Astrocyte of the cerebellum (primary cell): ENCODE data around the gene FAM117A.

Experiments
- DNase-seq: peaks from one replicate; pipeline ENCODE4 v3.0.0-alpha.2; 2011; ENCODE audit warnings: low read depth
- H3K4me3 ChIP-seq: 2 replicates; pipeline ENCODE4 v1.5.1; 2011; ENCODE audit warnings: mild to moderate bottlenecking, low read depth, low read length, moderate library complexity
- CTCF ChIP-seq: IDR thresholded peaks from 2 replicates; pipeline ENCODE4 v1.5.1; 2012; ENCODE audit warnings: low read length, low read depth, moderate library complexity, mild to moderate bottlenecking; ENCODE audit errors: missing control alignments
- in situ Hi-C: cut with HindIII; loops from 2 replicates; pipeline ENCODE4 v1.10.0; 2017; ENCODE audit warnings: low sequenced_read_pairs

Gene FAM117A

DNA sequence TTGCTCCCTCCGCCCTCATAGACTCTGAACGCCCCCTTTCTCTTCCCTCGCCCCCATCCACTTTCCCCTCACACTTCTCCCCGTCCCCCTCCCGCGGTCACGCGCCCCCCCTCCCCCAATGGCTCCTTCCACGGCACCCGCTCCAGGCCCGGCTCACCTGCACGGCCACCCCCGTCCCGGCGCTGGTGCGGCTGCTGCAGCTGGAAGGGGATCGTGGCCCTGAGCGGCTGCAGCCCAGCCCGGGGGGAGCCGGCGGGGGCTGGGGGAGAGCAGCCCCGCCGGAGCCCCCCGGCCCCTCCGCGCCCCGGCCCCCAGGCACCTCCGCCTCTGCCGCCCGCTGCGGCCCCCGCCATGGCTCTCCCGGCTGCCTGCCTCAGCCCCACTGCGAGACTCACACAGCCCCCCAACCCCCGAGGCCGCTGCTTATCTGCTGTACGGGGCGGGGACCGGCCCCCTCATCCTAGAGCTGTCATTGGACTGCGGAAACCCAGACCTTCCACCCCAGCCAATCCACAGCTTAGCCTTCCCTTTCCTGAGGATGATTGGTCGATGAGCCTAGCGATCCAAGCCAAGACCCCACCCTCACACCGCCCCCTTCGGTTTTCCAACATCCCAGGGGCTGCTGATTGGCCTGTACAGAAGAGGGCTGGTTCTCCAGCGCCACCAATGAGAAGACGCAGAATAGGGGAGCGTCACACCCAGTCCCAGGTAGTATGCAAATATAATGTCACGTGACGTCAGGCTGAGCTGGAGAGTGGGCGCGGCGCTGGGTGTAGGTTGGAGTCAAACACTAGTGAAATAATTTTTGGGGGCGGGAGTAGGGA is at the start of gene FAM117A:
FAM117A (minus strand) TSS at position 397 of the 824 bp plus-strand sequence; CDS start at position 353, 44 bp downstream.
- DNase-seq: peak; percentile 96
- H3K4me3 ChIP-seq: peak within 1 kb of the TSS; percentile 63
- in situ Hi-C loops: no loop called here
- TF ChIP-seq CTCF: no peak

- H3K4me3 ChIP-seq: no peak overlapping the region
- no peak for TF ChIP-seq CTCF
- DNase-seq: no peak
- in situ Hi-C loops: no loop called here
Observed at GRCh38 chr17:49809056-49809455, 45.1 kb upstream of the FAM117A start.

- TF ChIP-seq CTCF: no peak
- DNase-seq: no peak
- in situ Hi-C loops: no loop called here
- no peak overlapping the region for H3K4me3 ChIP-seq
Observed at GRCh38 chr17:49798738-49799137, 34.8 kb upstream of the FAM117A start.

DNA sequence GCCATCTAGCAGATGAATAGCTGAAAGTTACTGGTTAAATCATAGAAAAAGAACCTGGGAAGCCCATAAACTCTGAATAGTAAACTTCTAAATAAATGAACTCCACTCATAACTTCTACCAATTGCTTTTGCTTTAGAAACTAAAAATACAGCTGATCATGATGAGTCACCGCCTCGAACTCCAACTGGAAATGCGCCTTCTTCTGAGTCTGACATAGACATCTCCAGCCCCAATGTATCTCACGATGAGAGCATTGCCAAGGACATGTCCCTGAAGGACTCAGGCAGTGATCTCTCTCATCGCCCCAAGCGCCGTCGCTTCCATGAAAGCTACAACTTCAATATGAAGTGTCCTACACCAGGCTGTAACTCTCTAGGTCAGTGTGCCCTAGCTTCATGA is 34.3 kb upstream of the FAM117A start:
- in situ Hi-C loops: no loop called here
- no peak for TF ChIP-seq CTCF
- no peak overlapping the region for H3K4me3 ChIP-seq
- DNase-seq: no peak

DNA sequence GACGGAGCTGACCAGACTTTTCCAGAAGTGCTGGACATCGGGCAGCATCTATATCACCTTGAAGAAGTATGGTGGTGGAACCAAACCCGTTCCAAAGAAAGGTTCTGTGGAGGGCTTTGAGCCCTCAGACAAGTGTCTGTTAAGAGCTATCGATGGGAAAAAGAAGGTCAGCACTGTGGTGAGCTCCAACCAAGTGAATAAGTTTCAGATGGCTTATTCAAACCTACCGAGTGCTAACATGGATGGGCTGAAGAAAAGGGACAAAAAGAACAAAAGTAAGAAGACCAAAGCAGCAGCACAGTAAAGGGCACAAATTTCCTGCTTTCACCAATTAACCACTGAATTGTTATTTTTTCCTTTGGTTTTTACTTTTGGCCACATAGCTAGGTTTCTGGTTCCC is 31.4 kb upstream of the FAM117A start:
- TF ChIP-seq CTCF: no peak
- in situ Hi-C loops: no loop called here
- no peak for DNase-seq
- no peak overlapping the region for H3K4me3 ChIP-seq

DNA sequence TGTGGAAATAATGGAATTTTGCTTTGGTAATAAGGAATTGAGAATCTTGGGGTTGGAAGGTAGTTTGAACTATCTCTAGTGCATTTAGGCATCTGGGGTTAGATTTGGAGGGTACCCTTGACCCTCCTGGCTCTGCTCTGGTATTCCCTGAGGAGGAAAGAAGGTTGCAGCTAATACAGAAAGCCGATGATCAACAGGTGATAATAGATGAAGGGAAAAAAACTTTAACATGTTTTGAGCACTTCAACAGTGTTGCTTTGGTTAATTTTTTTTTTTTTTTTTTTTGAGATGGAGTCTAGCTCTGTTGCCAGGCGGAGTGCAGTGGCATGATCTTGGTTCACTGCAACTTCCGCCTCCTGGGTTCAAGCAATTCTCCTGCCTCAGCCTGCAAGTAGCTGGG is 29.4 kb upstream of the FAM117A start:
- TF ChIP-seq CTCF: no peak
- in situ Hi-C loops: no loop called here
- DNase-seq: no peak
- no peak overlapping the region for H3K4me3 ChIP-seq
